Fibroblast of lung (primary cell): ENCODE measurements around the gene OR4N5. TPM values are rescaled to one million over a fixed set of nuclear protein-coding genes. Genes with fewer than 3 reads are reported as not detected.

Source experiments
- DNase-seq, 2 donors: peaks; one replicate each; pipeline versions ENCODE4 v3.0.0 to v3.0.0-alpha.2; 2010; ENCODE audit warnings: low read depth in 2 of 2
- H2AFZ ChIP-seq: 2 replicates; pipeline ENCODE4 v1.5.1; 2012; ENCODE audit warnings: low read length, control low read depth, inconsistent platforms
- H3K27ac ChIP-seq: 2 replicates; pipeline ENCODE4 v1.5.1; 2011; ENCODE audit warnings: low read length, control low read depth; ENCODE audit not compliant: insufficient read depth
- H3K27me3 ChIP-seq: 2 replicates; pipeline ENCODE4 v1.5.1; 2011; ENCODE audit warnings: mild to moderate bottlenecking, low read length; ENCODE audit not compliant: control insufficient read depth, insufficient read depth
- H3K36me3 ChIP-seq: 2 replicates; pipeline ENCODE4 v1.5.1; 2011; ENCODE audit warnings: low read length; ENCODE audit not compliant: control insufficient read depth, insufficient read depth
- H3K4me1 ChIP-seq: 2 replicates; pipeline ENCODE4 v1.5.1; 2011; ENCODE audit warnings: low read length; ENCODE audit not compliant: control insufficient read depth, insufficient read depth; ENCODE audit errors: extremely low read depth
- H3K4me2 ChIP-seq: 2 replicates; pipeline ENCODE4 v1.5.1; 2011; ENCODE audit warnings: low read length, control low read depth; ENCODE audit not compliant: insufficient read depth; ENCODE audit errors: extremely low read depth
- H3K4me3 ChIP-seq, 4 experiments: fragments of 200-600 bp in 1 of 4; sonication (generic) in 1 of 4; replicated peaks in 1 of 4; 2 replicates each; pipeline ENCODE4 v1.5.1; 2011 to 2016; ENCODE audit warnings: low read length in 4 of 4, low read depth in 3 of 4, mild to moderate bottlenecking in 3 of 4, control low read depth in 2 of 4, inconsistent platforms in 1 of 4, mixed read lengths in 1 of 4; ENCODE audit not compliant: insufficient read depth in 1 of 4; ENCODE audit errors: control extremely low read depth in 1 of 4
- H3K79me2 ChIP-seq: 2 replicates; pipeline ENCODE4 v1.5.1; 2012; ENCODE audit warnings: mild to moderate bottlenecking, low read length, inconsistent platforms; ENCODE audit not compliant: control insufficient read depth, insufficient read depth
- H3K9ac ChIP-seq: 2 replicates; pipeline ENCODE4 v1.5.1; 2011; ENCODE audit warnings: mild to moderate bottlenecking, low read length, control low read depth; ENCODE audit not compliant: insufficient read depth
- H3K9me3 ChIP-seq: 2 replicates; pipeline ENCODE4 v1.5.1; 2012; ENCODE audit warnings: low read depth, low read length; ENCODE audit not compliant: control insufficient read depth, insufficient read depth
- H4K20me1 ChIP-seq: 2 replicates; pipeline ENCODE4 v1.5.1; 2011; ENCODE audit warnings: low read length; ENCODE audit not compliant: control insufficient read depth, insufficient read depth; ENCODE audit errors: extremely low read depth
- EZH2 ChIP-seq: IDR thresholded peaks from 2 replicates; pipeline ENCODE4 v1.5.1; 2012; ENCODE audit warnings: low read length, control low read depth, mild to moderate bottlenecking; ENCODE audit errors: missing control alignments
- polyA plus RNA-seq, 2 donors: library from polyadenylated mRNA; depleted of rRNA in 1 of 2; stranded (reverse) in 1 of 2; unstranded in 1 of 2; fragments of >200 nt; gene quantifications; 2 replicates each; pipeline ENCODE4 v1.2.1, GENCODE V29; 2011 to 2012; ENCODE audit warnings: missing spikeins in 1 of 2
- total RNA-seq: library from RNA; depleted of rRNA; stranded (reverse); fragments of >200 nt; gene quantifications from 2 replicates; pipeline ENCODE4 v1.2.1, GENCODE V29; 2014
- TF ChIP-seq, protein P1 (sequence below), 2 donors: IDR thresholded peaks in 1 of 2; conservative IDR thresholded peaks in 1 of 2; 1 replicate in 1 of 2; 2 replicates in 1 of 2; pipeline ENCODE4 v1.5.1; 2011 to 2012; ENCODE audit warnings: low read length in 2 of 2, control low read depth in 1 of 2, inconsistent platforms in 1 of 2, low read depth in 1 of 2, mild to moderate bottlenecking in 1 of 2

OR4N5 gene
- total and polyA plus RNA-seq, 2 donors (not counting 1 experiment from before 2014, with no cell fraction given) = not detected

DNA sequence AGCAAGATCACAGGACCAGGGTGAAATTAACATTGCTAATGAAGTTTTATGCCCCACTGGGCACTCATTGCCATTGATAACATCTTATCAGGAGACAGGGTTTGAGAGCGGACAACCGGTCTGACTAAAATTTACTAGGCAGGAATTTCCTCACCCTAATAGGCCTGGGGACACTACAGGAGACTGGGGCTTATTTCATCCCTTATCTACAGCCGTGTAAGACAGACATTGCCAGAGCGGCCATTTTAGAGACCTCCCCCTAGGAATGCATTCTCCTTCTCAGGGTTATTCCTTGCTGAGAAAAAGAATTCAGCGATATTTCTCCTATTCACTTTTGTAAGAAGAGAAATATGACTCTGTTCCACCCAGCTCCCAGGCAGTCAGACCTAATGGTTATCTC is 19.8 kb upstream of the OR4N5 start:
- no peak overlapping the region for H3K4me3 ChIP-seq
- H3K36me3 ChIP-seq = no peaks in the 10 kb centered on the region
- H2AFZ ChIP-seq = no peak overlapping the region
- H3K27ac ChIP-seq = no peak overlapping the region
- no peaks in the 10 kb centered on the region for H3K4me1 ChIP-seq
- no peaks in the 10 kb centered on the region for H3K27me3 ChIP-seq
- no peaks in the 10 kb centered on the region for H3K79me2 ChIP-seq
- no peak overlapping the region for H3K9ac ChIP-seq
- no peak for DNase-seq
- TF ChIP-seq, protein P1, sequence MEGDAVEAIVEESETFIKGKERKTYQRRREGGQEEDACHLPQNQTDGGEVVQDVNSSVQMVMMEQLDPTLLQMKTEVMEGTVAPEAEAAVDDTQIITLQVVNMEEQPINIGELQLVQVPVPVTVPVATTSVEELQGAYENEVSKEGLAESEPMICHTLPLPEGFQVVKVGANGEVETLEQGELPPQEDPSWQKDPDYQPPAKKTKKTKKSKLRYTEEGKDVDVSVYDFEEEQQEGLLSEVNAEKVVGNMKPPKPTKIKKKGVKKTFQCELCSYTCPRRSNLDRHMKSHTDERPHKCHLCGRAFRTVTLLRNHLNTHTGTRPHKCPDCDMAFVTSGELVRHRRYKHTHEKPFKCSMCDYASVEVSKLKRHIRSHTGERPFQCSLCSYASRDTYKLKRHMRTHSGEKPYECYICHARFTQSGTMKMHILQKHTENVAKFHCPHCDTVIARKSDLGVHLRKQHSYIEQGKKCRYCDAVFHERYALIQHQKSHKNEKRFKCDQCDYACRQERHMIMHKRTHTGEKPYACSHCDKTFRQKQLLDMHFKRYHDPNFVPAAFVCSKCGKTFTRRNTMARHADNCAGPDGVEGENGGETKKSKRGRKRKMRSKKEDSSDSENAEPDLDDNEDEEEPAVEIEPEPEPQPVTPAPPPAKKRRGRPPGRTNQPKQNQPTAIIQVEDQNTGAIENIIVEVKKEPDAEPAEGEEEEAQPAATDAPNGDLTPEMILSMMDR (conservative IDR thresholded peaks at IDR 0.05 in 1 of 2, IDR thresholded peaks at IDR 0.05 in 1 of 2; ENCODE audit: low read depth in 1 of 2, low read length in 2 of 2) = no peak
- TF ChIP-seq EZH2 = no peak
- H3K9me3 ChIP-seq = no peaks in the 10 kb centered on the region
- no peak overlapping the region for H3K4me2 ChIP-seq
- H4K20me1 ChIP-seq = no peaks in the 10 kb centered on the region

DNA sequence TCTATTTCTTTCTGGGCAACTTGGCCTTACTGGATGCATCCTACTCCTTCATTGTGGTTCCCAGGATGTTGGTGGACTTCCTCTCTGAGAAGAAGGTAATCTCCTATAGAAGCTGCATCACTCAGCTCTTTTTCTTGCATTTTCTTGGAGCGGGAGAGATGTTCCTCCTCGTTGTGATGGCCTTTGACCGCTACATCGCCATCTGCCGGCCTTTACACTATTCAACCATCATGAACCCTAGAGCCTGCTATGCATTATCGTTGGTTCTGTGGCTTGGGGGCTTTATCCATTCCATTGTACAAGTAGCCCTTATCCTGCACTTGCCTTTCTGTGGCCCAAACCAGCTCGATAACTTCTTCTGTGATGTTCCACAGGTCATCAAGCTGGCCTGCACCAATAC is 5.3 kb downstream of the OR4N5 start:
- H3K27me3 ChIP-seq = no peaks in the 10 kb centered on the region
- no peaks in the 10 kb centered on the region for H3K79me2 ChIP-seq
- H3K27ac ChIP-seq = no peak overlapping the region
- no peaks in the 10 kb centered on the region for H3K36me3 ChIP-seq
- no peak overlapping the region for H3K4me2 ChIP-seq
- H3K4me3 ChIP-seq = no peak overlapping the region
- H3K9ac ChIP-seq = no peak overlapping the region
- no peaks in the 10 kb centered on the region for H3K4me1 ChIP-seq
- H4K20me1 ChIP-seq = no peaks in the 10 kb centered on the region
- DNase-seq = no peak
- H2AFZ ChIP-seq = no peak overlapping the region
- H3K9me3 ChIP-seq = no peaks in the 10 kb centered on the region
- no peak for TF ChIP-seq EZH2
- TF ChIP-seq, protein P1 (conservative IDR thresholded peaks at IDR 0.05 in 1 of 2, IDR thresholded peaks at IDR 0.05 in 1 of 2; ENCODE audit: low read depth in 1 of 2, low read length in 2 of 2) = no peak

DNA sequence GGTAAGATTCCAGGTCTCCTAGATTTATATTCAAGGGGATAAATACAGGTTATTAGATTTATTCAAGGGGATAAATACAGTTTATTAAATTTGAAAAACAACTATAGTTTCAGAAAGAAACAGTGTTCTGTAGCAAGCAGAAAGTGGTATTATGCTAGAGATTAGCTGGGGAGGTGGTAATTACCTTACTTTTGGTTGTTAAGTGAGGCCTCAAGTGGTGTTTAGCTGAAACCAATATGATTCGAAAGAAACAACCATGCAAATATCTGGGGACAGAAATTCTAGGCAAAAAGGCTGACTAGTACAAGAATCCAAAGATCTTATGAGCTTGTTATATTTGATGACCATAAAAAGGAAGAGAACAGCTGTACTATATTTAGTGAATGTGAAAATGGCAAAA is 6.2 kb downstream of the OR4N5 start:
- Histone ChIP-seq H3K4me1 (no peaks in the 10 kb centered on the region), H3K4me3 (no peak overlapping the region), H3K27ac (no peak overlapping the region), H3K9me3 (no peaks in the 10 kb centered on the region), H3K9ac (no peak overlapping the region), H4K20me1 (no peaks in the 10 kb centered on the region), H2AFZ (no peak overlapping the region), H3K4me2 (no peak overlapping the region), H3K36me3 (no peaks in the 10 kb centered on the region), H3K27me3 (no peaks in the 10 kb centered on the region), H3K79me2 (no peaks in the 10 kb centered on the region)
- no peak for DNase-seq
- no peak for TF ChIP-seq EZH2
- TF ChIP-seq, protein P1 (conservative IDR thresholded peaks at IDR 0.05 in 1 of 2, IDR thresholded peaks at IDR 0.05 in 1 of 2; ENCODE audit: low read depth in 1 of 2, low read length in 2 of 2) = no peak
